Hepatocyte (in vitro differentiated cells): Measurements from ENCODE around the gene STX18. TPM values are rescaled to one million over a fixed set of nuclear protein-coding genes. Genes with fewer than 3 reads are reported as not detected.

Experiments
- DNase-seq: peaks from one replicate; pipeline ENCODE4 v3.0.0-alpha.2; 2016; ENCODE audit warnings: low spot score
- H2AFZ ChIP-seq: fragments of 200-600 bp; sonication (generic); 2 replicates; pipeline ENCODE4 v1.6.0; 2016; ENCODE audit warnings: antibody characterized with exemption, mild to moderate bottlenecking
- H3K27ac ChIP-seq: fragments of 200-600 bp; sonication (generic); 2 replicates; pipeline ENCODE4 v1.5.1; 2016; ENCODE audit warnings: mild to moderate bottlenecking
- H3K27me3 ChIP-seq: fragments of 200-600 bp; sonication (generic); 2 replicates; pipeline ENCODE4 v1.6.1; 2016
- H3K36me3 ChIP-seq: fragments of 200-600 bp; sonication (generic); replicated peaks from 2 replicates; pipeline ENCODE4 v1.5.1; 2016; ENCODE audit warnings: low read depth; ENCODE audit not compliant: insufficient read depth
- H3K4me1 ChIP-seq: fragments of 200-600 bp; sonication (generic); 2 replicates; pipeline ENCODE4 v1.5.1; 2016; ENCODE audit warnings: mild to moderate bottlenecking, moderate library complexity; ENCODE audit not compliant: insufficient read depth
- H3K4me2 ChIP-seq: fragments of 200-600 bp; sonication (generic); 2 replicates; pipeline ENCODE4 v1.6.0; 2016
- H3K4me3 ChIP-seq: fragments of 200-600 bp; sonication (generic); 2 replicates; pipeline ENCODE4 v1.5.1; 2016; ENCODE audit warnings: mild to moderate bottlenecking
- H3K79me2 ChIP-seq: fragments of 200-600 bp; sonication (generic); 2 replicates; pipeline ENCODE4 v1.6.0; 2017; ENCODE audit warnings: mild to moderate bottlenecking
- H3K9me2 ChIP-seq: fragments of 200-600 bp; sonication (generic); replicated peaks from 2 replicates; pipeline ENCODE4 v1.6.0; 2017; ENCODE audit warnings: mild to moderate bottlenecking; ENCODE audit not compliant: insufficient read depth
- H3K9me3 ChIP-seq: fragments of 200-600 bp; sonication (generic); 2 replicates; pipeline ENCODE4 v1.5.1; 2016; ENCODE audit warnings: low read depth, mild to moderate bottlenecking
- H4K20me1 ChIP-seq: fragments of 200-600 bp; sonication (generic); 2 replicates; pipeline ENCODE4 v1.6.0; 2016; ENCODE audit warnings: mild to moderate bottlenecking; ENCODE audit not compliant: insufficient read depth, poor library complexity, severe bottlenecking
- EZH2 ChIP-seq: fragments of 200-600 bp; sonication (generic); IDR thresholded peaks from 2 replicates; pipeline ENCODE4 v1.6.1; 2016; ENCODE audit warnings: antibody characterized with exemption, mild to moderate bottlenecking, borderline replicate concordance
- EZH2phosphoT487 ChIP-seq: fragments of 200-600 bp; sonication (generic); IDR thresholded peaks from one replicate; pipeline ENCODE4 v1.6.1; 2018; ENCODE audit warnings: antibody characterized with exemption, mild to moderate bottlenecking, low read depth, moderate library complexity; ENCODE audit not compliant: unreplicated experiment, severe bottlenecking
- WGBS: methylation state at CpG from one replicate; pipeline ENCODE4 v1.1.6; 2016; ENCODE audit warnings: low lambda C conversion rate; ENCODE audit errors: missing lambda C conversion rate; 5-methylcytosine and 5-hydroxymethylcytosine counted together
- polyA plus RNA-seq: library from polyadenylated mRNA; unstranded; fragments of >200 nt; fragmentation: Nextera tagmentation; extraction: Ambion mirVana; gene quantifications from 2 replicates; pipeline ENCODE4 v1.2.1, GENCODE V29; 2016
- total RNA-seq: library from RNA; depleted of rRNA; stranded (reverse); fragments of >200 nt; gene quantifications from 2 replicates; pipeline ENCODE4 v1.2.3, GENCODE V29; 2014
- TF ChIP-seq, protein P1 (sequence below): fragments of 200-600 bp; sonication (generic); IDR thresholded peaks from 2 replicates; pipeline ENCODE4 v1.5.1; 2016; ENCODE audit warnings: antibody characterized with exemption, mild to moderate bottlenecking; ENCODE audit not compliant: poor library complexity

STX18 gene
- total RNA-seq (40.4 and 54.3 TPM in 2 replicates), polyA plus RNA-seq (32.1 and 35.2 TPM in 2 replicates)

DNA sequence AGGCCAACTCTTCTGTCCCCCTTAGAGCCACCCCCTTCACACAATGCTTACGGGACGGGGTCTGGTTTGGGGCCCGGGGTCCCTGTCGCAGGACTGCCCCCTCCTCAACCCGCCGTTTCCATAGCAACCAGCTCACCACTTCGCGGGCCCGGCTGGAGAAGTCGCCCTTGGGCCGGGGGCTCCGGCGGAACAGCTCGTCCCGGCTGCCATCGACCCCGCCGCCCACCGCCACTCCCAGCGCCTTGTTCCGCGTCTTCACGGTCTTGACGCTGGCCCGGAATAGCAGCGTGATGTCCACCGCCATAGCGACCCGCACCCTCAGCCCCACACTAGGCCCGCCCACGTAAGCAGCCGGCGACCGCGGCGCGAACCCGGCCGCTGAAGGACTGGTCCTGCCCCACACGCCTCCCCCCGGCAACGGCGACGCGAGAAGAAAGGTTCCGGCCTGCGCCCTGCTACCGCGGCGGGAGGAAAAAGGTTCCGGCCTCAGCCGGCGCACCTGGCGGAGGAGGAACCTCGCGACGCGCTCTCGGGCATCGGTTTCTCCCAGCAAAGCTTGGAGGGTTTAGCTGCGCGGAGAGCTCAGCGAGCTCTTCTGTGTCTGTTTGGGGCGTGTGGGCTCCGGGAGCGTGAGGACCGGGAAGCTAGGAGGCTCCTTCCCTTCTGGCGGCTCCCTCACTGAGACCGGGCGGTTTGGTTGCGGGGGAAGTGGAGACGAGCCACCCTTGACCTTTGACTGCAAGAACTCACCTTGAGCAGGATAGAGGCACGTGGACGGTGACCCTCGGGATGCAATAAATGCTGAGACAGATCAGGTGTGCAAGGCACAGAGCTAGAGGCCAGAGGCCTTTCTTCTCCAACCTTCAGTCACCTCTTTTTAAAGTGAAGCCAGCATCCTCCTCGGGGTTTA lies at the start of gene STX18:
Gene STX18 (minus strand): TSS at position 388 of the 910 bp plus-strand sequence. CDS start 84 bp downstream, at position 304.
- Histone ChIP-seq H3K9me2 (no peaks in the 10 kb centered on the region), H3K9me3 (no peaks in the 10 kb centered on the region), H3K79me2 (peaks cover 68% of the 10 kb centered on the region), H3K4me1 (peaks cover 19% of the 10 kb centered on the region), H3K36me3 (no peaks in the 10 kb centered on the region), H2AFZ (peak within 1 kb of the TSS; percentile 94), H3K27ac (peak within 1 kb of the TSS; percentile 93), H3K4me3 (peak within 1 kb of the TSS; percentile 71), H4K20me1 (peaks cover 3% of the 10 kb centered on the region), H3K27me3 (no peaks in the 10 kb centered on the region), H3K4me2 (peak within 1 kb of the TSS; percentile 89)
- peak; percentile 94 for DNase-seq
- TF ChIP-seq EZH2 (no peak), EZH2phosphoT487 (no peak)
- TF ChIP-seq, protein P1, sequence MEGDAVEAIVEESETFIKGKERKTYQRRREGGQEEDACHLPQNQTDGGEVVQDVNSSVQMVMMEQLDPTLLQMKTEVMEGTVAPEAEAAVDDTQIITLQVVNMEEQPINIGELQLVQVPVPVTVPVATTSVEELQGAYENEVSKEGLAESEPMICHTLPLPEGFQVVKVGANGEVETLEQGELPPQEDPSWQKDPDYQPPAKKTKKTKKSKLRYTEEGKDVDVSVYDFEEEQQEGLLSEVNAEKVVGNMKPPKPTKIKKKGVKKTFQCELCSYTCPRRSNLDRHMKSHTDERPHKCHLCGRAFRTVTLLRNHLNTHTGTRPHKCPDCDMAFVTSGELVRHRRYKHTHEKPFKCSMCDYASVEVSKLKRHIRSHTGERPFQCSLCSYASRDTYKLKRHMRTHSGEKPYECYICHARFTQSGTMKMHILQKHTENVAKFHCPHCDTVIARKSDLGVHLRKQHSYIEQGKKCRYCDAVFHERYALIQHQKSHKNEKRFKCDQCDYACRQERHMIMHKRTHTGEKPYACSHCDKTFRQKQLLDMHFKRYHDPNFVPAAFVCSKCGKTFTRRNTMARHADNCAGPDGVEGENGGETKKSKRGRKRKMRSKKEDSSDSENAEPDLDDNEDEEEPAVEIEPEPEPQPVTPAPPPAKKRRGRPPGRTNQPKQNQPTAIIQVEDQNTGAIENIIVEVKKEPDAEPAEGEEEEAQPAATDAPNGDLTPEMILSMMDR, result no peak
- WGBS, result under 1% methylated on average over 71 of the region's 76 CpGs

DNA sequence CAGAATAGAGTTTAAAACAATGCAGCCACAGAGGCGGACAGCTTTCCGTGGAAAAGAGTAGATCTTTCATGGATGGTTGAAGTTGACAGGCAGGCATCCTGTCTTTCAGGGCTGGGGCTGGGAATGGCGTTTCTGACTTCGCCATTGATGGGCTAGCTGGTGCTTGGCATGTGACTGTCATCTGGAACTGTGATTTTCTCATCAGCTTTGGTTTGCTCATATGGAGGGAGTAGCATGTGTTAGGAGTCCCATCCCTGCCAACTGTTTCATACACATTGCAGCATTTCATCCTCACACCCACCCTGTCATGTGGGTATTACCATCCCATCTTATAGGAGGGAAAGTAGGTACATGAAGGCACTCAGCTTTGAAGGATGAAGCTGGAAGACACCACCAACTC lies 49.2 kb upstream of the STX18 start:
- no peak overlapping the region for H2AFZ ChIP-seq
- no peak overlapping the region for H3K4me2 ChIP-seq
- H3K27me3 ChIP-seq, result no peaks in the 10 kb centered on the region
- no peaks in the 10 kb centered on the region for H3K9me2 ChIP-seq
- no peak for TF ChIP-seq EZH2phosphoT487
- TF ChIP-seq, protein P1, result no peak
- TF ChIP-seq EZH2, result no peak
- no peak overlapping the region for H3K4me3 ChIP-seq
- no peaks in the 10 kb centered on the region for H4K20me1 ChIP-seq
- H3K36me3 ChIP-seq, result peaks cover 4% of the 10 kb centered on the region
- H3K4me1 ChIP-seq, result no peaks in the 10 kb centered on the region
- no peaks in the 10 kb centered on the region for H3K79me2 ChIP-seq
- 94% methylated on average over 4 of the region's 4 CpGs for WGBS
- H3K9me3 ChIP-seq, result no peaks in the 10 kb centered on the region
- no peak overlapping the region for H3K27ac ChIP-seq
- DNase-seq, result no peak

DNA sequence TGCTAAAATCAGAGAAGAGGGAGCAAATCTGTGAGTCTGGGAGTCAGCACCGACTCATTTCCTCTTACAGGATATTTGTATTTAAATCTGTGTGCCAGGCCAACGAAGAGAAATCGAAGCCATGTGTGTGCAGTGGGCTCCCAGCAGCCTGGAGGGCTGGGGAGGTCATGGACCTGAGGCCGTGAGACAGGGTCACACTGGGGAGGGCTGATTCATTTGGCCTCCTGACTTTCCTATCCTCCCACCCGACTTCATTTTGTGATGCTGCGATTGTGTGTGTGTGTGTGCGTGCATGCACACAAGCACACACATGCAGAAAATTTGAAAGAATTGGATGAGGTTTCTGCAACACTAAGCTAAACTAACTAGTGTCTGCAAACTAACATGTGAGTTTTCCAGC lies 48.7 kb upstream of the STX18 start:
- no peak for DNase-seq
- H4K20me1 ChIP-seq, result no peaks in the 10 kb centered on the region
- H3K27ac ChIP-seq, result no peak overlapping the region
- peaks cover 4% of the 10 kb centered on the region for H3K36me3 ChIP-seq
- TF ChIP-seq, protein P1, result no peak
- TF ChIP-seq EZH2phosphoT487, result no peak
- TF ChIP-seq EZH2, result no peak
- no peaks in the 10 kb centered on the region for H3K4me1 ChIP-seq
- H3K27me3 ChIP-seq, result no peaks in the 10 kb centered on the region
- H2AFZ ChIP-seq, result no peak overlapping the region
- 76% methylated on average over 7 of the region's 7 CpGs for WGBS
- no peak overlapping the region for H3K4me2 ChIP-seq
- H3K9me3 ChIP-seq, result no peaks in the 10 kb centered on the region
- H3K4me3 ChIP-seq, result no peak overlapping the region
- no peaks in the 10 kb centered on the region for H3K79me2 ChIP-seq
- H3K9me2 ChIP-seq, result no peaks in the 10 kb centered on the region
